ENCODE measurements around the gene AHSA1.

The AHSA1 gene

DNA sequence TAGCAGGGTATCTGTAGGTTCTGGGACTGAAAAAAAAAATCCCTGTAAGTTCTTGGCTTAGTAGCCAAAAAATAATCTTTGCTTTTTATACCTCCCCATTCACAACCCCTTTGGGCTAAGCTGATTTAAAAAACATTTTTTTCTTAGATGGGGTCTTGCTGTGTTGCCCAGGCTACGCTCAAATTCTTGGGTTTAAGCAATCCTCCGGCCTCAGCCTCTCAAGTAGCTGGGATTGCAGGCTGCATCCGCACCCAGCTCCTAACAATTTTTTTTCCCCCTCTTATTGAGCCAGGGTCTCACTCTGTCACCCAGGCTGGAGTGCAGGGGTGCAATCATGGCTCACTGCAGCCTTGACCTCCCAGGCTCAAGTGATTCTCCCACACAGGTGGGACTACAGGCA lies 49.9 kb downstream of the AHSA1 start:
- TF ChIP-seq POLR2AphosphoS5 (IDR thresholded peaks at IDR 0.05; ENCODE audit: low read depth, low read length) (no peak), TAF1 (IDR thresholded peaks at IDR 0.05; ENCODE audit: borderline replicate concordance, insufficient read depth, low read length) (no peak), SIN3A (IDR thresholded peaks at IDR 0.05; ENCODE audit: borderline replicate concordance, insufficient read depth, low read length) (no peak), FOXP2 (optimal IDR thresholded peaks at IDR 0.05; ENCODE audit: borderline replicate concordance, extremely low read depth, extremely low read length, insufficient read depth) (no peak)
- TF ChIP-seq, protein P1, sequence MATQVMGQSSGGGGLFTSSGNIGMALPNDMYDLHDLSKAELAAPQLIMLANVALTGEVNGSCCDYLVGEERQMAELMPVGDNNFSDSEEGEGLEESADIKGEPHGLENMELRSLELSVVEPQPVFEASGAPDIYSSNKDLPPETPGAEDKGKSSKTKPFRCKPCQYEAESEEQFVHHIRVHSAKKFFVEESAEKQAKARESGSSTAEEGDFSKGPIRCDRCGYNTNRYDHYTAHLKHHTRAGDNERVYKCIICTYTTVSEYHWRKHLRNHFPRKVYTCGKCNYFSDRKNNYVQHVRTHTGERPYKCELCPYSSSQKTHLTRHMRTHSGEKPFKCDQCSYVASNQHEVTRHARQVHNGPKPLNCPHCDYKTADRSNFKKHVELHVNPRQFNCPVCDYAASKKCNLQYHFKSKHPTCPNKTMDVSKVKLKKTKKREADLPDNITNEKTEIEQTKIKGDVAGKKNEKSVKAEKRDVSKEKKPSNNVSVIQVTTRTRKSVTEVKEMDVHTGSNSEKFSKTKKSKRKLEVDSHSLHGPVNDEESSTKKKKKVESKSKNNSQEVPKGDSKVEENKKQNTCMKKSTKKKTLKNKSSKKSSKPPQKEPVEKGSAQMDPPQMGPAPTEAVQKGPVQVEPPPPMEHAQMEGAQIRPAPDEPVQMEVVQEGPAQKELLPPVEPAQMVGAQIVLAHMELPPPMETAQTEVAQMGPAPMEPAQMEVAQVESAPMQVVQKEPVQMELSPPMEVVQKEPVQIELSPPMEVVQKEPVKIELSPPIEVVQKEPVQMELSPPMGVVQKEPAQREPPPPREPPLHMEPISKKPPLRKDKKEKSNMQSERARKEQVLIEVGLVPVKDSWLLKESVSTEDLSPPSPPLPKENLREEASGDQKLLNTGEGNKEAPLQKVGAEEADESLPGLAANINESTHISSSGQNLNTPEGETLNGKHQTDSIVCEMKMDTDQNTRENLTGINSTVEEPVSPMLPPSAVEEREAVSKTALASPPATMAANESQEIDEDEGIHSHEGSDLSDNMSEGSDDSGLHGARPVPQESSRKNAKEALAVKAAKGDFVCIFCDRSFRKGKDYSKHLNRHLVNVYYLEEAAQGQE (IDR thresholded peaks at IDR 0.05; ENCODE audit: insufficient read depth in 1 of 2, low read depth in 2 of 2, low read length in 2 of 2): no peak

DNA sequence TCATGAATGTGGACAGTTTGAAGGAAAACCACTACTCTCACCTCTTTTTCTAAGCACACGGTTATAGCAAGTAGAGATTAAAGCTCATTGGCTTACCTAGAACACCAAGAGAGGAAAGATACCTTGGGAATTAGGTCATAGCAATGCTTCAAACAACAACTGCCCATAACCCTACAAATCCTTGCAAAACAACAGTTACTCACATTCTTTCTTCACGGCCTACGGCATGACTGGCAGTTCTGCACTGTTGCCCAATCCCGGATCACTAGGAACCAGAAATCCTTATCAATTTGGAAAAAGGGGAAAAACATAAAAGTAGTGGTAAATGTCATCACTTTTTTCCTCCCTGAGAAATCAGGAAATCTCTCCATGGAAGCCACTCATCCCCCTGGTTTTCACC lies 50.4 kb downstream of the AHSA1 start:
- no peak for TF ChIP-seq FOXP2 (optimal IDR thresholded peaks at IDR 0.05; ENCODE audit: borderline replicate concordance, extremely low read depth, extremely low read length, insufficient read depth)
- TF ChIP-seq SIN3A (IDR thresholded peaks at IDR 0.05; ENCODE audit: borderline replicate concordance, insufficient read depth, low read length): no peak
- TF ChIP-seq POLR2AphosphoS5 (IDR thresholded peaks at IDR 0.05; ENCODE audit: low read depth, low read length): no peak
- TF ChIP-seq, protein P1 (IDR thresholded peaks at IDR 0.05; ENCODE audit: insufficient read depth in 1 of 2, low read depth in 2 of 2, low read length in 2 of 2): no peak
- no peak for TF ChIP-seq TAF1 (IDR thresholded peaks at IDR 0.05; ENCODE audit: borderline replicate concordance, insufficient read depth, low read length)

DNA sequence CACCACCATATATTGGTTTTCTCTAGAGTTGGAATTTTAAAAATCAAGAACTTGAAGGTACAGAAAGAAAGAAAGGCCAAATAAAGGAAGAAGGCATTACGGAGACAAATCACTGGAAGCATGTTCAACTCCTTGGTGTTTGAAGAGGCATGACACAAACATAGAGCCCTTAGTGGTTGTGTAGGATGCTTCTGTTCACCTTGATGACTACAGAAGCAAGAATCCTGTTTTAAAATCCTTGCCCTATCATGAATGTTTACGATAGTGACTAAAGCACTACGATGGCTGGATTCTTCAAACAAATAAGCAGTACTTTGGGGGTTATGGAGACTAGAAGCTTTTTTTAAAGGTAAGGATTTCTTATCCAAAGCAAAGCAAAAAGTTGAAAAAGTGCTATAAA lies 51.0 kb downstream of the AHSA1 start:
- TF ChIP-seq, protein P1 (IDR thresholded peaks at IDR 0.05; ENCODE audit: insufficient read depth in 1 of 2, low read depth in 2 of 2, low read length in 2 of 2): no peak
- TF ChIP-seq TAF1 (IDR thresholded peaks at IDR 0.05; ENCODE audit: borderline replicate concordance, insufficient read depth, low read length) (no peak), POLR2AphosphoS5 (IDR thresholded peaks at IDR 0.05; ENCODE audit: low read depth, low read length) (no peak), SIN3A (IDR thresholded peaks at IDR 0.05; ENCODE audit: borderline replicate concordance, insufficient read depth, low read length) (no peak)

DNA sequence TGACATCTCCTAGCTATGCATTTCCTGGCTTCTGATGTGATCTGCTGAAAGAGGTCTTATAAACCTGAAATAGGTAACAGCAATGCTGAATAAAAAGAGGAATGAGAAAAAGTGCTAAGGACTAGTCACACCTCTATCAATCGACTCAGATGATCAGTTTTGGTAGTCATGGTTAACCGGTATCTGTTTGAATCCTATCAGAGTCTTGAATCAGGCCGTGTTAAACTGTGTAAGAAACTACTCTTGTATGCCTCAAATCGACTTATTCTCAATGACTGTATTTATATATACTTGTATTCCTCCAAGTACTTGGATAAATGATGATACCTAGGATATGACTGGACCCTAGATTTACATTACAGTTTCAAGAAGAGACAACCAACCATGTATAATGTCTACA lies 51.5 kb downstream of the AHSA1 start:
- TF ChIP-seq FOXP2 (optimal IDR thresholded peaks at IDR 0.05; ENCODE audit: borderline replicate concordance, extremely low read depth, extremely low read length, insufficient read depth): no peak
- TF ChIP-seq, protein P1 (IDR thresholded peaks at IDR 0.05; ENCODE audit: insufficient read depth in 1 of 2, low read depth in 2 of 2, low read length in 2 of 2): no peak
- TF ChIP-seq TAF1 (IDR thresholded peaks at IDR 0.05; ENCODE audit: borderline replicate concordance, insufficient read depth, low read length): no peak
- TF ChIP-seq POLR2AphosphoS5 (IDR thresholded peaks at IDR 0.05; ENCODE audit: low read depth, low read length): no peak
- TF ChIP-seq SIN3A (IDR thresholded peaks at IDR 0.05; ENCODE audit: borderline replicate concordance, insufficient read depth, low read length): no peak
